ENCODE results near the gene PIK3R3.

Gene PIK3R3

DNA sequence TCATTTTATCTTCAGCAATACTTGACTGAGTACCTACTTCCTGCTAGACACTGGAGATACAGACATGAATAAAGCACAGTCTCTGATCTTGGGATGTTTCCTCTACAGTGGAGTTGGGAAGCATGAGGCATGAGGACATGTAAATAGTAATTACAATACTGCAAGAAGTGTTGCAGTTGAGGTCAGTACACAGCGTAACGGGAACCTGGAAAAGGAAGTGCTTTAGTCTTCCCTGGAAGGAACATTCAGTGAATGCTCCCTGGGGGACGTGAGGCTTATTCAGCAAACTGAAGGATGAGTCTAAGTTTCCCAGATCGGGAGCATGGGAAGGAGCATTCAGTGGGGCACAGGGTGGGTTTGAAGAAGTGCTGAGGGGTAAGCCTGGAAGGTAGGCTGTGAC is 112.4 kb downstream of the PIK3R3 start:
- no peak for DNase-seq

- DNase-seq = no peak
Measured at GRCh38 chr1:46019348-46019747, 113.1 kb downstream of the PIK3R3 start.

GRCh38 chr1:46017876-46018503 is 114.4 kb downstream of the PIK3R3 start:
- no peak for DNase-seq

DNA sequence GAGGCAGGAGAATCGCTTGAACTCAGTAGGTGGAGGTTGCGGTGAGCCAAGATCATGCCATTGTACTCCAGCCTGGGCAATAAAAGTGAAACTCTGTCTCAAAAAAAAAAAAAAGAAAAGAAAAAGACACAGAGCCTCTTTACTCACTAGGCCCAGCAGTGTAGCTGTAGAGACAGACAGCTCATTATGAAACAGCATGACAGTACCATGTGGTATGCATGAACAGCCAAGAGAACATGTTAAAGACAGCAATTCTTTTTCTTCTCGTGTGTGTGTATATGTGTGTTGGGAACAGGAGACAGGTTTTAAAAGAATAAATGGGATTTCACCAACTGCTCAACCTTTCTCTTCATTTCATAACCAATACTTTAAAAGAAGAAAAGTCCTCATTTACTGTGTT is 118.8 kb downstream of the PIK3R3 start:
- no peak for DNase-seq

- DNase-seq = no peak
Measured at GRCh38 chr1:46012236-46012635, 120.2 kb downstream of the PIK3R3 start.

DNA sequence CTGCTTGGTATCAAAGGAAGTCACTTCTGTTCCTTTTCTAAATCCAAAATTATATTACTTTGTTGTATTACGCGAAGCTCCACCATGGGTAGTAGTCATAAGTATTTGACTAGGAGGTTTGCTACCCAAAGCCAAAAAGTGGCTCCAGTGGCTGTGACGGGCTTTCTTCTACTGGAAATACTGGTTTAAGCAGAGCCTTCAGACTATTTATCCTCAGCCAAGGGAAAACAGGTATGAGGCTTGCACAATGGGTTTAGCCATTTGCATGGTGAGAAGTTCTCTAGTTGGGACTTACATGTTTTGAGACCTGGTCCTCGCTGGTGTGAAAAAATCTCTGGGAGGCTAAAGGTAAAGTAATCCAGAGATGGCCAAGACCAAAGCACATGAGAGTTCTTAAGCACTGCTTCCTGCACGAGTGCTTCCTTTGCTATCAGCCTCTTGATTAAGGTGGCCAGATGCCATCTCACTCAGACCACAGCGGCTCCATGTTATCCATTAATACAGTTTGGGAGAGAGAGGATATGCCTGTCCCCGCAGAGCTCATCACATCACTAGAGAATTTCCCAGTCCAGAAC is 121.2 kb downstream of the PIK3R3 start:
- peak; percentile 43 for DNase-seq

DNA sequence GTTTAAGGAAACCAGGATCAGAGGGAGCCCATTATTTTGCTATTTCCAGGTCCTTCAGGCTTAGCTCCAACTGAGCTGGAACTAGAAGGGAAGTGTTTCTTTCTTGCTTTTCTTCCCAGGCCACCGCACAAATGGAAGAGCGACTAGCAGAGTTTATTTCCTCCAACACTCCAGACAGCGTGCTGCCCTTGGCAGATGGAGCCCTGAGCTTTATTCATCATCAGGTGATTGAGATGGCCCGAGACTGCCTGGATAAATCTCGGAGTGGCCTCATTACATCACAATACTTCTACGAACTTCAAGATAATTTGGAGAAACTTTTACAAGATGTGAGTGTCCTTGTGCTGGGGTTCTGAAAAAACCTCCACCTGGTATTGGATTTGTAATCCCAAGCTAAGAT is 121.8 kb downstream of the PIK3R3 start:
- no peak for DNase-seq

DNA sequence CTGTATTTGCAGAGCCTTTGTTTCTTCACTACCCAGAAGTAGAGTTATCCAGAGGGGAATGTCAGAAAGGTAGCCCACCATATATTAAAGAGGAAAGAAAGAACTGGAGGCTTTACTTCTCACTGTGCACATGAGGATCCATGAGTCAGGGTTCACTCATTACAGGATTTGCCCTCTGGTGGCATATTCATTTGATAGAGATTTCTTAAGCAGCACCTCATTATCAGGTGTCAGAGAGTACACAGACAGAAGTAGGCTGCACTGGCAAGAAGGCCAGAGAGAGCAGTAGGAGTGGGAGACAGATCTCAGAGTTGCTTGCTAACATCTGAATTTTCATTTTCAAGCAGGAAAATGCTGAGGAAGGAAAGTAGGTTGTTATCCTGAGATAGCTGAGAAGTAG is 123.8 kb downstream of the PIK3R3 start:
- peak; percentile 25 for DNase-seq

DNA sequence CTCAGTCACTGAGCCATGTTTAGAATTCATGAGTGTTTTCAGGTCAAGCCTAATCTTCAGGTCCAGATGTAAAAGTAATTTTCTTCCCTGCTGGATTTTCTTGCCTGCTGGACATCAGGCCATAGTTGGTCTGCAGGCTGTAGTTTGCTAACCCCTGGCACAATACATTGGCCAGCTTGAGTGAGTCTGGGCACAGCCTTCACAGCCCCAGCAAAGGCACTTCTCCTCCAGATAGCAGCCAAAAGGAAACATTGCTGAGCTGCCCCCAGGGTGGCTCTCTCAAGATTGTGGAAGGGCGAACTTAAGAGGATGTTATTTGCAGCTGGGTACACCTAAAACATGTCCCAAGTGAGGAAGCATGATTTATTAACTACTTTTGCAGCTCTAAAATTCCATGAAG is 126.8 kb downstream of the PIK3R3 start:
- peak; percentile 21 for DNase-seq

DNA sequence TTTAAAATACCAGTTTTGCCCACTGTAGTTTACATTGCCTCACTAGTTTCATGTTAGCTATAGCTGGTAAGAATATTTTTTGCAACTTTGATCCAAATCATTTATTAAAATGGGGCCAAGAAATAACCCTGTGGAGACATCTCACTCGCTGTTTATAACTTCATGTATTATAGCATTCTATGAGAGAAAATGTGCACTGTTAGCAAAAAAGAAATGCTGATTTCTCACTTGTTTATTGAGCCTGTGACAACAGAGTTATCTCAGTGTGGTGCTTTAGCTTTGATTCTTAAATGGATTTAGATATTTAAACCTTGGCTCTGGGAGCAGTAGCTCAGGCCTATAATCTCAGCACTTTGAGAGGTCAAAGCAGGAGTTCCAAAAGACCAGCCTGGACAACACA is 127.9 kb downstream of the PIK3R3 start:
- no peak for DNase-seq

- no peak for DNase-seq
Measured at GRCh38 chr1:46003315-46003714, 129.1 kb downstream of the PIK3R3 start.

GRCh38 chr1:46002551-46003150 is 129.8 kb downstream of the PIK3R3 start:
- no peak for DNase-seq

GRCh38 chr1:46001081-46001785 is 131.2 kb downstream of the PIK3R3 start:
- no peak for DNase-seq

GRCh38 chr1:45999507-45999906 is 132.9 kb downstream of the PIK3R3 start:
- DNase-seq = no peak

- no peak for DNase-seq
Measured at GRCh38 chr1:45998020-45998617, 134.3 kb downstream of the PIK3R3 start.

DNA sequence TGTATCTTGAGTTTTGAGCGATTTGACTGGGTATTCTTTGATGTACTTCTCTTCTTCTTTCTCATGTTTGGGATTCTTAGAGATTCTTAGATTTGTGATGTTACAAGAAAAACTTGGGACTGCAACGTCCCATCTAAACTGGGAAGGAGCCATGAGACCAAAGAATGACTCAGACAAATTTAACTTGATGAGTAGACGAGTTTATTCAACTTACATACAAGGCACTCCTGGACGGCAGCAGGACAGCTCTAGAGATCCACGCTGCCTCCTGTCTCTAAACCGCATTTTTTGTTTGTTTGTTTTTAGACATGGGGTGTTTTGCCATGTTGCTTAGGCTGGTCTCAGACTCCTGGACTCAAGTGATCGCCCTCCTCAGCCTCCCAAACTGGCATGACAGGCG is 137.1 kb downstream of the PIK3R3 start:
- no peak for DNase-seq

- DNase-seq = no peak
Measured at GRCh38 chr1:45994423-45994822, 138.0 kb downstream of the PIK3R3 start.

Measured in islet precursor cell (in vitro differentiated cells).